Transverse colon (tissue), 4 donors: ENCODE results near the gene OTUB2. TPM values are rescaled to one million over a fixed set of nuclear protein-coding genes. Genes with fewer than 3 reads are reported as not detected.

ENCODE experiments used
- DNase-seq: peaks from one replicate; pipeline ENCODE4 v3.0.0-alpha.2; 2019
- H3K27ac ChIP-seq, 4 donors: fragments of 200-600 bp; sonication (generic); 2 replicates each; pipeline ENCODE4 v1.5.1; 2016 to 2018; ENCODE audit warnings: inconsistent platforms in 4 of 4
- H3K27me3 ChIP-seq: fragments of 200-600 bp; sonication (generic); 2 replicates; pipeline ENCODE4 v1.5.1; 2017; ENCODE audit warnings: inconsistent platforms
- H3K36me3 ChIP-seq, 4 donors: fragments of 200-600 bp; sonication (generic); 2 replicates each; pipeline ENCODE4 v1.5.1; 2017 to 2019; ENCODE audit warnings: inconsistent platforms in 4 of 4
- H3K4me1 ChIP-seq, 4 donors: fragments of 200-600 bp; sonication (generic); 2 replicates each; pipeline ENCODE4 v1.5.1; 2017 to 2020; ENCODE audit warnings: inconsistent platforms in 4 of 4
- H3K4me3 ChIP-seq, 4 donors: fragments of 200-600 bp; sonication (generic); 1 replicate in 1 of 4; 2 replicates in 3 of 4; pipeline versions ENCODE4 v1.5.1 to v1.6.1; 2017 to 2019; ENCODE audit warnings: inconsistent platforms in 4 of 4
- H3K9me3 ChIP-seq, 2 donors: fragments of 200-600 bp; sonication (generic); 2 replicates each; pipeline ENCODE4 v1.5.1; 2017 to 2019; ENCODE audit warnings: inconsistent platforms in 2 of 2
- CTCF ChIP-seq, 5 experiments: fragments of 200-600 bp in 3 of 5; fragments of 450-650 bp in 2 of 5; sonication (generic) in 3 of 5; IDR thresholded peaks; 1 replicate in 2 of 5; 2 replicates in 3 of 5; pipeline ENCODE4 v1.5.1; 2016 to 2017; ENCODE audit warnings: antibody characterized with exemption in 5 of 5, inconsistent platforms in 3 of 5, mild to moderate bottlenecking in 2 of 5, moderate library complexity in 1 of 5
- EP300 ChIP-seq: sonication (generic); formaldehyde crosslinking; IDR thresholded peaks from one replicate; pipeline ENCODE4 v1.6.1; 2017; ENCODE audit warnings: antibody characterized with exemption, low read depth
- POLR2A ChIP-seq: fragments of 450-650 bp; IDR thresholded peaks from one replicate; pipeline ENCODE4 v1.6.1; 2016; ENCODE audit warnings: antibody characterized with exemption, mild to moderate bottlenecking, moderate library complexity
- POLR2AphosphoS5 ChIP-seq, 3 donors: sonication (generic); formaldehyde crosslinking; IDR thresholded peaks; one replicate each; pipeline ENCODE4 v1.6.1; 2016; ENCODE audit warnings: antibody characterized with exemption in 3 of 3
- WGBS, 2 donors: methylation state at CpG; one replicate each; pipeline ENCODE4 v1.1.5; 2018; ENCODE audit warnings: low coverage in 1 of 2; 5-methylcytosine and 5-hydroxymethylcytosine counted together
- in situ Hi-C, 4 donors: fragments of 200-750 bp; cut with MboI; loops; one replicate each; pipeline versions ENCODE4 v1.15.0 to v1.15.1; 2017; ENCODE audit warnings: low sequenced_read_pairs in 3 of 4, low pct_ligation_motif_present in 1 of 4, low pct_unique_long_range_greater_than_20kb in 1 of 4
- intact Hi-C: fragments of 100-400 bp; cut with DNase I; formaldehyde crosslinking; loops from one replicate; pipeline ENCODE4 v1.15.1; 2023; ENCODE audit warnings: low total_unique reads
- total RNA-seq, 4 donors: library from RNA; depleted of rRNA; stranded (reverse); fragments of >200 nt; gene quantifications; one replicate each; pipeline ENCODE4 v1.1.0, GENCODE V29; 2016

The OTUB2 gene
- total RNA-seq, 4 donors from 2014 or later: 2.6 to 2.7 TPM; not detected in 2

- intact Hi-C loops: no loop called here
Observed at GRCh38 chr14:93991649-93992048, 34.5 kb upstream of the OTUB2 start.

GRCh38 chr14:93993382-93993781 lies 32.8 kb upstream of the OTUB2 start:
- intact Hi-C loops (no loop called here), in situ Hi-C loops (no loop called here)
- H3K36me3 ChIP-seq: no peaks in the 10 kb centered on the region
- WGBS, 2 donors: 81 to 83% methylated on average over 2 to 6 of the region's 6 CpGs
- no peak overlapping the region for H3K4me3 ChIP-seq
- no peaks in the 10 kb centered on the region for H3K9me3 ChIP-seq
- H3K27me3 ChIP-seq: no peaks in the 10 kb centered on the region
- TF ChIP-seq CTCF (IDR thresholded peaks at IDR 0.05) (no peak), POLR2A (no peak), POLR2AphosphoS5 (IDR thresholded peaks at IDR 0.05) (no peak), EP300 (no peak)
- peak overlapping the region in 3 of 4 donors; percentile 13 to 76 (median 75) for H3K27ac ChIP-seq
- no peak for DNase-seq
- no peaks in the 10 kb centered on the region for H3K4me1 ChIP-seq

More at GRCh38 chr14:93991649-93992048, 34.5 kb upstream of the OTUB2 start:
- H3K4me3 ChIP-seq: no peak overlapping the region
- TF ChIP-seq POLR2A (no peak), EP300 (no peak), CTCF (IDR thresholded peaks at IDR 0.05) (no peak), POLR2AphosphoS5 (IDR thresholded peaks at IDR 0.05) (no peak)
- H3K27ac ChIP-seq: peak overlapping the region in 1 of 4 donors; percentile 76
- H3K27me3 ChIP-seq: no peaks in the 10 kb centered on the region
- DNase-seq: no peak
- H3K36me3 ChIP-seq: no peaks in the 10 kb centered on the region
- H3K4me1 ChIP-seq: no peaks in the 10 kb centered on the region
- in situ Hi-C loops: no loop called here
- H3K9me3 ChIP-seq: no peaks in the 10 kb centered on the region
- 83 to 95% methylated on average over 2 to 4 of the region's 4 CpGs for WGBS, 2 donors

- no peaks in the 10 kb centered on the region for H3K27me3 ChIP-seq
- H3K27ac ChIP-seq: peak overlapping the region; percentile 52 to 76 (median 68)
- intact Hi-C loops (no loop called here), in situ Hi-C loops (no loop called here)
- peak; percentile 29 for DNase-seq
- H3K36me3 ChIP-seq: no peaks in the 10 kb centered on the region
- no peak for TF ChIP-seq CTCF (IDR thresholded peaks at IDR 0.05)
- TF ChIP-seq POLR2AphosphoS5 (IDR thresholded peaks at IDR 0.05): peak; percentile 46 to 73 (median 53)
- no peaks in the 10 kb centered on the region for H3K4me1 ChIP-seq
- H3K9me3 ChIP-seq: no peaks in the 10 kb centered on the region
- 20 to 55% methylated on average over 2 to 13 of the region's 13 CpGs for WGBS, 2 donors
- H3K4me3 ChIP-seq: no peak overlapping the region
Observed at GRCh38 chr14:93994919-93995682, 31.0 kb upstream of the OTUB2 start.

GRCh38 chr14:93996130-93996695 lies 29.9 kb upstream of the OTUB2 start:
- H3K36me3 ChIP-seq: no peaks in the 10 kb centered on the region
- WGBS, 2 donors: 73 to 100% methylated on average over 1 to 8 of the region's 8 CpGs
- TF ChIP-seq POLR2AphosphoS5 (IDR thresholded peaks at IDR 0.05): no peak
- no peak for TF ChIP-seq EP300
- TF ChIP-seq CTCF (IDR thresholded peaks at IDR 0.05): no peak
- no peak for TF ChIP-seq POLR2A
- H3K27ac ChIP-seq: peak overlapping the region in 3 of 4 donors; percentile 57 to 76 (median 64)
- H3K9me3 ChIP-seq: no peaks in the 10 kb centered on the region
- DNase-seq: no peak
- intact Hi-C loops: no loop called here
- no peak overlapping the region for H3K4me3 ChIP-seq
- H3K4me1 ChIP-seq: peaks cover 0 to 4% (median 0%) of the 10 kb centered on the region in 4 donors
- H3K27me3 ChIP-seq: no peaks in the 10 kb centered on the region
- in situ Hi-C loops: no loop called here
